GM12892 (cell line): ENCODE data around the gene PPP1R26.

ENCODE experiments used
- POLR2A ChIP-seq: IDR thresholded peaks from 2 replicates; pipeline ENCODE4 v1.6.1; 2011; ENCODE audit warnings: low read depth, low read length, control low read depth
- POLR2AphosphoS5 ChIP-seq: IDR thresholded peaks from 2 replicates; pipeline ENCODE4 v1.6.1; 2011; ENCODE audit warnings: low read depth, low read length, control low read depth

GRCh38 chr9:135533674-135534073, 54.1 kb downstream of the PPP1R26 start:
- TF ChIP-seq POLR2A: no peak
- no peak for TF ChIP-seq POLR2AphosphoS5
